ENCODE data around the gene ZNF683. TPM values are rescaled to one million over a fixed set of nuclear protein-coding genes. Genes with fewer than 3 reads are reported as not detected.

Gene ZNF683
- total RNA-seq, 3 donors from 2014 or later: 0.48 to 0.59 TPM; not detected in 1

GRCh38 chr1:26395754-26396153, 23.2 kb upstream of the ZNF683 start:
- no peak for TF ChIP-seq POLR2AphosphoS5 (IDR thresholded peaks at IDR 0.05)
- no peak for TF ChIP-seq CTCF (IDR thresholded peaks at IDR 0.05)
- no peak for TF ChIP-seq POLR2A (IDR thresholded peaks at IDR 0.05)

DNA sequence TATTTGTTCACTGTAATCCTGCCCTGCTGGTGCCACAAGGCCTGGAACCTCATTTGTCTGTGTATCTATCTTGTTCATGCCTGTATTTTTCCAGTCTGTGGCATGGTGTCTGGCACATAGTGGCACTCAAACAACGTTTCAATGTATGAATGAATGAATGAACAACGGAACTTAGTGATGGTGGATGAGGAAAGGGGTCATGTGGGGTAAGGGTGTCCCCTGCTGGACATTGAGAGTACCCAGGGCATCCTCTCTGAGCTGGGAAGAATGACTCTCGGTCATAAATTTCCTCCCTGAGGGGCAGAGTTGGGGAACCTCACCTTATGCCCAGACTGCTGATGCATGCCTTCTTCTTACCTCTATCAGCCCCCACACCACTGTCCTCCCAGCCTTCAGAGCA, 18.9 kb upstream of the ZNF683 start:
- Histone ChIP-seq H3K4me1 (no peaks in the 10 kb centered on the region), H3K4me3 (no peak overlapping the region), H3K27me3 (no peaks in the 10 kb centered on the region), H3K27ac (no peak overlapping the region), H3K9me3 (no peaks in the 10 kb centered on the region), H3K36me3 (no peaks in the 10 kb centered on the region)
- TF ChIP-seq CTCF (IDR thresholded peaks at IDR 0.05) (no peak), POLR2AphosphoS5 (IDR thresholded peaks at IDR 0.05) (no peak), POLR2A (IDR thresholded peaks at IDR 0.05) (no peak)
- no peak for DNase-seq (ENCODE audit: low spot score in 2 of 2)
- intact Hi-C loops (cut with DNase I; ENCODE audit: low total_unique reads): no loop called here

More at GRCh38 chr1:26395754-26396153, 23.2 kb upstream of the ZNF683 start:
- H3K27ac ChIP-seq: no peak overlapping the region
- no peaks in the 10 kb centered on the region for H3K4me1 ChIP-seq
- no peaks in the 10 kb centered on the region for H3K27me3 ChIP-seq
- H3K4me3 ChIP-seq: no peak overlapping the region
- intact Hi-C loops (cut with DNase I; ENCODE audit: low total_unique reads): no loop called here
- H3K9me3 ChIP-seq: no peaks in the 10 kb centered on the region
- H3K36me3 ChIP-seq: no peaks in the 10 kb centered on the region
- DNase-seq (ENCODE audit: low spot score in 2 of 2): no peak

- DNase-seq (ENCODE audit: low spot score in 2 of 2): no peak
- Histone ChIP-seq H3K27ac (no peak overlapping the region), H3K36me3 (no peaks in the 10 kb centered on the region), H3K4me3 (no peak overlapping the region), H3K27me3 (no peaks in the 10 kb centered on the region), H3K4me1 (no peaks in the 10 kb centered on the region), H3K9me3 (no peaks in the 10 kb centered on the region)
- TF ChIP-seq POLR2AphosphoS5 (IDR thresholded peaks at IDR 0.05) (no peak), CTCF (IDR thresholded peaks at IDR 0.05) (no peak), POLR2A (IDR thresholded peaks at IDR 0.05) (no peak)
- intact Hi-C loops (cut with DNase I; ENCODE audit: low total_unique reads): no loop called here
These were observed 17.2 kb upstream of the ZNF683 start for GRCh38 chr1:26389604-26390247.

- intact Hi-C loops (cut with DNase I; ENCODE audit: low total_unique reads): no loop called here
These were observed 16.4 kb upstream of the ZNF683 start for GRCh38 chr1:26388791-26389445.

More at GRCh38 chr1:26388791-26389445, 16.4 kb upstream of the ZNF683 start:
- Histone ChIP-seq H3K27me3 (no peaks in the 10 kb centered on the region), H3K9me3 (no peaks in the 10 kb centered on the region), H3K27ac (no peak overlapping the region), H3K4me1 (no peaks in the 10 kb centered on the region), H3K36me3 (no peaks in the 10 kb centered on the region), H3K4me3 (no peak overlapping the region)
- TF ChIP-seq CTCF (IDR thresholded peaks at IDR 0.05) (no peak), POLR2A (IDR thresholded peaks at IDR 0.05) (no peak), POLR2AphosphoS5 (IDR thresholded peaks at IDR 0.05) (no peak)
- no peak for DNase-seq (ENCODE audit: low spot score in 2 of 2)
